Trophoblast cell (in vitro differentiated cells and primary cell): ENCODE measurements around the gene ASS1.
A peak's percentile ranks its signal among the peaks of the same experiment; 100 is the strongest.
"Not testable (repeated sequence)": the region's sequence is repeated elsewhere in the genome, so short reads cannot be mapped to it uniquely, and the experiment has no call there.

Experiments used
- DNase-seq, 2 donors: peaks; one replicate each; pipeline ENCODE4 v3.0.0-alpha.2; 2016
- H2AFZ ChIP-seq: 2 replicates; pipeline ENCODE4 v1.6.1; 2013; ENCODE audit warnings: low read length, moderate library complexity, mild to moderate bottlenecking; ENCODE audit not compliant: insufficient read depth, poor library complexity
- H2AK5ac ChIP-seq: 2 replicates; pipeline ENCODE4 v1.6.1; 2013; ENCODE audit warnings: mild to moderate bottlenecking, low read length
- H2BK120ac ChIP-seq: 2 replicates; pipeline ENCODE4 v1.6.1; 2013; ENCODE audit warnings: low read length, mild to moderate bottlenecking, moderate library complexity; ENCODE audit not compliant: insufficient read depth, poor library complexity
- H2BK12ac ChIP-seq: 2 replicates; pipeline ENCODE4 v1.6.1; 2013; ENCODE audit warnings: mild to moderate bottlenecking, low read length, moderate library complexity
- H2BK5ac ChIP-seq: 2 replicates; pipeline ENCODE4 v1.6.1; 2013; ENCODE audit warnings: low read length, low read depth, moderate library complexity, mild to moderate bottlenecking; ENCODE audit not compliant: poor library complexity
- H3K14ac ChIP-seq: 2 replicates; pipeline ENCODE4 v1.6.1; 2013; ENCODE audit warnings: mild to moderate bottlenecking, low read length
- H3K18ac ChIP-seq: 2 replicates; pipeline ENCODE4 v1.6.1; 2013; ENCODE audit warnings: mild to moderate bottlenecking, low read length
- H3K23ac ChIP-seq: 2 replicates; pipeline ENCODE4 v1.6.1; 2013; ENCODE audit warnings: low read length
- H3K27ac ChIP-seq: 2 replicates; pipeline ENCODE4 v1.5.1; 2013; ENCODE audit warnings: low read depth, mild to moderate bottlenecking, inconsistent platforms, low read length, moderate library complexity
- H3K27me3 ChIP-seq: 2 replicates; pipeline ENCODE4 v1.6.1; 2013; ENCODE audit warnings: inconsistent platforms, mild to moderate bottlenecking, low read length, moderate library complexity; ENCODE audit not compliant: insufficient read depth
- H3K36me3 ChIP-seq, 2 experiments: 1 replicate in 1 of 2; 2 replicates in 1 of 2; pipeline ENCODE4 v1.6.1; 2013; ENCODE audit warnings: low read length in 2 of 2, mild to moderate bottlenecking in 2 of 2, moderate library complexity in 1 of 2; ENCODE audit not compliant: insufficient read depth in 2 of 2, control insufficient read depth in 1 of 2
- H3K4ac ChIP-seq: 2 replicates; pipeline ENCODE4 v1.6.1; 2013; ENCODE audit warnings: low read depth, mild to moderate bottlenecking, low read length, moderate library complexity
- H3K4me1 ChIP-seq, 2 experiments: 1 replicate in 1 of 2; 2 replicates in 1 of 2; pipeline ENCODE4 v1.6.1; 2013; ENCODE audit warnings: low read length in 2 of 2, mild to moderate bottlenecking in 2 of 2, moderate library complexity in 1 of 2; ENCODE audit not compliant: insufficient read depth in 2 of 2, control insufficient read depth in 1 of 2
- H3K4me2 ChIP-seq: 2 replicates; pipeline ENCODE4 v1.6.1; 2013; ENCODE audit warnings: inconsistent platforms, mild to moderate bottlenecking, low read length, moderate library complexity
- H3K4me3 ChIP-seq: 2 replicates; pipeline ENCODE4 v1.5.1; 2013; ENCODE audit warnings: mild to moderate bottlenecking, low read depth, low read length, inconsistent platforms
- H3K79me1 ChIP-seq: one replicate; pipeline ENCODE4 v1.6.1; 2013; ENCODE audit warnings: low read length
- H3K79me2 ChIP-seq: 2 replicates; pipeline ENCODE4 v1.6.1; 2013; ENCODE audit warnings: low read length, mild to moderate bottlenecking; ENCODE audit not compliant: control insufficient read depth, insufficient read depth, poor library complexity
- H3K9ac ChIP-seq: 2 replicates; pipeline ENCODE4 v1.6.1; 2013; ENCODE audit warnings: mild to moderate bottlenecking, low read length
- H3K9me3 ChIP-seq: 2 replicates; pipeline ENCODE4 v1.6.1; 2013; ENCODE audit warnings: low read depth, mild to moderate bottlenecking, control low read depth, inconsistent platforms, low read length; ENCODE audit not compliant: insufficient read depth
- H4K12ac ChIP-seq: 2 replicates; pipeline ENCODE4 v1.6.1; 2013; ENCODE audit warnings: low read depth, mild to moderate bottlenecking, low read length, moderate library complexity
- H4K8ac ChIP-seq: 2 replicates; pipeline ENCODE4 v1.6.1; 2013; ENCODE audit warnings: low read depth, mild to moderate bottlenecking, low read length, moderate library complexity
- H4K91ac ChIP-seq: one replicate; pipeline ENCODE4 v1.6.1; 2013; ENCODE audit warnings: low read depth, mild to moderate bottlenecking, low read length, moderate library complexity
- WGBS: extraction: QIAGEN DNeasy Blood & Tissue Kit; methylation state at CpG from one replicate; pipeline ENCODE4 v1.1.7; 2013; ENCODE audit warnings: missing lambda C conversion rate; ENCODE audit not compliant: insufficient read length, insufficient coverage; ENCODE audit errors: extremely low coverage; 5-methylcytosine and 5-hydroxymethylcytosine counted together

Gene ASS1

DNA sequence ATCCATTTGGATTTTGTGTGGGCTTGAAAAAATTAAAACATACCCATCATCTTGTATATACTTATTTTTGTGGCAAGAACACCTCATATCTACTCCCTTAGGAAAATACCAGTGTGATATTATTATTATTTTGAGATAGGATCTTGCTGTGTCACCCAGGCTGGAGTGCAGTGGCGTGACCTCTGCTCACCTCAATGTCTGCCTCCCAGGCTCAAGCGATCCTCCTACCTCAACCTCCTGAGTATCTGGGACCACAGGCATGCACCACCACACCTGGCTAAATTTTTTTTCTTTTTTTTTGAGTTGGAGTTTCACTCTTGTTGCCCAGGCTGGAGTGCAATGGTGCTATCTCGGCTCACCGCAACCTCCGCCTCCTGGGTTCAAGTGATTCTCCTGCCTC, 10.1 kb upstream of the ASS1 start:
- no CpG with 5 or more reads among the region's 5 CpGs for WGBS
- not testable (repeated sequence) for H3K18ac ChIP-seq, H3K27ac ChIP-seq, H3K4me3 ChIP-seq, H4K91ac ChIP-seq, H3K79me1 ChIP-seq, H3K9ac ChIP-seq, H3K79me2 ChIP-seq, H2BK12ac ChIP-seq, H3K4me2 ChIP-seq, H3K14ac ChIP-seq, H4K8ac ChIP-seq, H2BK120ac ChIP-seq, H2AK5ac ChIP-seq, H3K27me3 ChIP-seq, H3K23ac ChIP-seq, H2AFZ ChIP-seq, H2BK5ac ChIP-seq, H3K36me3 ChIP-seq, H3K4ac ChIP-seq, H4K12ac ChIP-seq
- peak; percentile 69 to 80 for DNase-seq
- Histone ChIP-seq H3K9me3 (peaks cover 13% of the 10 kb centered on the region), H3K4me1 (peaks cover 10 to 11% of the 10 kb centered on the region in 2 experiments)

GRCh38 chr9:130437011-130437789, 7.6 kb upstream of the ASS1 start:
- Histone ChIP-seq H3K4me2 (no peak overlapping the region), H2BK12ac (no peak overlapping the region), H3K9ac (no peak overlapping the region), H2BK120ac (no peak overlapping the region), H4K91ac (no peak overlapping the region), H3K14ac (no peak overlapping the region), H3K79me2 (no peaks in the 10 kb centered on the region), H3K79me1 (no peaks in the 10 kb centered on the region), H2AK5ac (no peak overlapping the region), H3K23ac (no peak overlapping the region), H3K27ac (no peak overlapping the region), H2BK5ac (no peak overlapping the region), H3K4me3 (no peak overlapping the region), H3K4ac (no peak overlapping the region), H4K12ac (no peak overlapping the region), H3K27me3 (peaks cover 8% of the 10 kb centered on the region), H3K4me1 (peaks cover 10 to 11% of the 10 kb centered on the region in 2 experiments), H3K36me3 (no peaks in the 10 kb centered on the region), H3K9me3 (peaks cover 7% of the 10 kb centered on the region), H4K8ac (no peak overlapping the region), H3K18ac (no peak overlapping the region), H2AFZ (no peak overlapping the region)
- DNase-seq: no peak
- no CpG with 5 or more reads among the region's 15 CpGs for WGBS

- peaks cover 8% of the 10 kb centered on the region for H3K27me3 ChIP-seq
- H2BK5ac ChIP-seq: no peak overlapping the region
- no peak overlapping the region for H2BK12ac ChIP-seq
- WGBS: no CpG with 5 or more reads among the region's 6 CpGs
- H3K9ac ChIP-seq: no peak overlapping the region
- no peaks in the 10 kb centered on the region for H3K79me1 ChIP-seq
- H4K12ac ChIP-seq: no peak overlapping the region
- no peak overlapping the region for H3K27ac ChIP-seq
- no peak overlapping the region for H3K14ac ChIP-seq
- peaks cover 3 to 4% of the 10 kb centered on the region in 2 experiments for H3K4me1 ChIP-seq
- H3K4ac ChIP-seq: no peak overlapping the region
- no peaks in the 10 kb centered on the region for H3K79me2 ChIP-seq
- no peak overlapping the region for H4K8ac ChIP-seq
- no peak overlapping the region for H2AK5ac ChIP-seq
- no peak overlapping the region for H3K4me3 ChIP-seq
- H3K9me3 ChIP-seq: peaks cover 6% of the 10 kb centered on the region
- no peak overlapping the region for H3K23ac ChIP-seq
- no peak overlapping the region for H3K18ac ChIP-seq
- no peaks in the 10 kb centered on the region for H3K36me3 ChIP-seq
- no peak for DNase-seq
- no peak overlapping the region for H2AFZ ChIP-seq
- H4K91ac ChIP-seq: no peak overlapping the region
- no peak overlapping the region for H2BK120ac ChIP-seq
- H3K4me2 ChIP-seq: no peak overlapping the region
Measured at GRCh38 chr9:130438382-130438981, 6.3 kb upstream of the ASS1 start.

GRCh38 chr9:130441031-130441430, 3.7 kb upstream of the ASS1 start:
- H3K9ac ChIP-seq: no peak overlapping the region
- no peak overlapping the region for H3K4me3 ChIP-seq
- no peak overlapping the region for H2BK5ac ChIP-seq
- no peak overlapping the region for H3K23ac ChIP-seq
- no peak overlapping the region for H4K91ac ChIP-seq
- H3K27me3 ChIP-seq: no peaks in the 10 kb centered on the region
- H4K8ac ChIP-seq: no peak overlapping the region
- H2BK120ac ChIP-seq: no peak overlapping the region
- peaks cover 3% of the 10 kb centered on the region for H3K9me3 ChIP-seq
- no peak overlapping the region for H3K18ac ChIP-seq
- H4K12ac ChIP-seq: no peak overlapping the region
- H3K27ac ChIP-seq: no peak overlapping the region
- H3K79me1 ChIP-seq: peaks cover 5% of the 10 kb centered on the region
- no CpG with 5 or more reads among the region's 1 CpG for WGBS
- H3K14ac ChIP-seq: no peak overlapping the region
- no peak overlapping the region for H2AFZ ChIP-seq
- peaks cover 0 to 14% of the 10 kb centered on the region in 2 experiments for H3K4me1 ChIP-seq
- no peak overlapping the region for H3K4me2 ChIP-seq
- no peak overlapping the region for H2AK5ac ChIP-seq
- no peaks in the 10 kb centered on the region for H3K79me2 ChIP-seq
- no peak overlapping the region for H2BK12ac ChIP-seq
- H3K36me3 ChIP-seq: no peaks in the 10 kb centered on the region
- no peak overlapping the region for H3K4ac ChIP-seq
- no peak for DNase-seq
